Stimulated activated CD4-positive, alpha-beta T cell treated with anti-CD3 and anti-CD28 coated beads, Interleukin-15, amount 100 ng/mL, for 48 hours (primary cell): ENCODE results near the gene EIF3K.
"Not testable (repeated sequence)": the region's sequence is repeated elsewhere in the genome, so short reads cannot be mapped to it uniquely, and the experiment has no call there.

ENCODE experiments used
- DNase-seq, 2 donors: peaks; one replicate each; pipeline ENCODE4 v3.0.0-alpha.2; 2020; ENCODE audit warnings: low read depth in 2 of 2

Gene EIF3K

DNA sequence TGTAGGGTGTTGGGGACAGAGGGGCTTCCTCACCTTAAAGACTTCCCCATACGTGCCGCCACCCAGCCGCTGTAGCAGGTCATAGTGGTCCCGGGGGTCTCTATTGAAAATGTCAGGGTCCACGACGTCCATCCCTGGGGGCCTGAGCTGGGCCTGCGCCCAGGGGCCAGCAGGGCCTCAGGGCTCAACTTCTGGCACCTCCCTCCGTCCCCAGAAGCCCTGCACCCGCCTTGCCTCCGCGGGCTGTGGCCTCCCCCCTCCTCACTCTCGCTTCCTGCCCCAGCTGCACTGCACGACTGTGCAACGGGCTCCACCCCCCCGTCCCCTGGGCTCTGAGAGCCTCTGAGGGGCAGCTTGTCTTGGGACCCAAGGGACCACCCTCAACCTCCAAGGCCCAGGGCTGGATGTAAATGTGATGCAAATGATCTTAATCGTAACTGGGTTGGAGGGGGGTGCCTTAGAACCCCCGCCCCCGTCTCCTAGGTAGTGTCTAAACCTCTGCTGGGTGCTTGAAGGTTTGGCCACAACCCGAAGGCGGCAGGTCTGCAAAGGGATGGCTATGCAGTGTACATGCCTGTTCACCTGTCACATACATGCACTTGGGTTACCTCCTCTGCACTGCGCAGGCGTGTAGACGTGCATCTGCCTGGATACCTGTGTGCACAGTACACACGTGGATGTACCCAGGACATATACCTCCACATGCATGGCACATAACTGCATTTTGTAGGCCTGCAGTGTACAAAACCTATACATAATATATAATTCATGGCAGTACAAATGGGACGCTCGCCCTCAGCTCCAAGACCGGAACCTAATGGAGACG, 1.0 kb upstream of the EIF3K start, which contains the start of gene MAP4K1:
Gene MAP4K1, minus strand, starts transcription at position 190 of the 826 bp plus-strand sequence. Its CDS starts 58 bp downstream, at position 132.
- peak; percentile 62 to 64 for DNase-seq

DNA sequence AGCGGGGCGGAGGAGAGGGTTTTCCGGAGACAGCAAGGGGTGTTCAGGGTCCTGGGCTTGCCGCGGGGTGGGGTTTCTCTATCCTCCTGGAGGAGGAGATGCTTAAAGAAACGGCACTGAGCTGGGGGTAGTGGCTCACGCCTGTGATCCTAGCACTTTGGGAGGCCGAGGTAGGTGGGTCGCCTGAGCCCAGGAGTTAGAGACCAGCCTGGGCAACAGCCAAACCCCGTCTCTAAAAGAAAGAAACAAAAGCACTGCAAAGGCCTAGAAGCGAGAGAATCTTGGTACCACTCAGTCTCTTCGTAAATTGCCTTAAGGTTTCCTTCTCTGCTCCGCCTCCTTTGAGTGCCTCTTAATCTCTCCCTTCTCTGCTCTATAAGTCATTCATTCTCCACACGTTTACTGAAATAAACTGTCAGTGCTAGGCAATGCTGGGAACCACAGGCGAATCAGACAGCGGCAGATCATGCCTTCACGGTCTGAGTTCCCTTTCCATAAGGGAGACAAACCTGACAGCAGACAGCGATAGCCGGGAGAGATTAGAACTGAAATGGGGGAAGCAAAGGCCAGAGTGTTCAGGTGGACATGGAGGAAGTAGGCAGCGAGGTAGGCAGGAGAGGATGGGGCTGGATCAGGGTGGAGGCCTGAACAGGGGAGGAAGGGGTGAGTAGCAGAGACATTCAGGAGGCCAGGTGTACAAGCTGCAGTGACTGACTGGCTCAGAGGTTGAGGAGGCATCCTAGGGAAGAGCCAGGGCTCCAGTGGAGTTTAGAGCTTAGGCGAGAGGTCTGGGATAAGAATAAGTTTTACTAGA, 580 bp downstream of the EIF3K start:
- no peak for DNase-seq

DNA sequence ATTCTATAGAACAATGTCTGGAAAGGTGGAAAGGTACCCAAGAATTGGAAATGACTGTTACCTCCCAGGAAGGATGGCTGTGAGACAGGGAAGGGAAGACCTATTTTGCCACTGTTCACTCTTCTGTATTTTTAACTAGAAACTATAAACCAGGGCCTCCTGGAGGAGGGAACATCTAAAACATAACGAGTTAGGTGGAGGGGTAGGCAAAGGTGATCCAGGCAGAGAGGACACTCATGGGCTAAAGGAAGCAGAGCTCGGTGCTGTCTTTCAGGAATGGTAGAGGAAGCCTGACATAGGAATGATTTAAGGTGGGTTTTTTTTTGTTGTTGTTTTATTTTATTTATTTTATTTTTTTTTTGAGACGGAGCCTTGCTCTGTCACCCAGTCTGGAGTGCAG, 5.8 kb downstream of the EIF3K start:
- DNase-seq, result no peak

DNA sequence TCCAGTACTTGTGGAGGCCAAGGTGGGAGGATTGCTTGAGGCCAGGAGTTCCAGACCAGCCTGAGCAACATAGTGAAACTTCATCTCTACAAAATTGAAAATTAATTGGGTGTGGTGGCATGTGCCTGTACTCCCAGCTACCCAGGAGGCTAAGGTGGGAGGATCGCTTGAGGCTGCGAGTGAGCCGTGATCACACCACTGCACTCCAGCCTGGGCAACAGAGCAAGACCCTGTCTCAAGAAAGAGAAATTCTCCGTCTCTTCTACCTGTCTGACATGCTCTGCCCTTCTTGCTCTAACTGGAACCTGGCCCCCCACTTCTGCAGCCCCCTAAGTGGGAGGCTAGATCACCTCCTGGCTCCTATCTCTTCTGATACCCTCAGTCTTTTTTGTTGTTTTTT, 7.4 kb downstream of the EIF3K start:
- no peak for DNase-seq

DNA sequence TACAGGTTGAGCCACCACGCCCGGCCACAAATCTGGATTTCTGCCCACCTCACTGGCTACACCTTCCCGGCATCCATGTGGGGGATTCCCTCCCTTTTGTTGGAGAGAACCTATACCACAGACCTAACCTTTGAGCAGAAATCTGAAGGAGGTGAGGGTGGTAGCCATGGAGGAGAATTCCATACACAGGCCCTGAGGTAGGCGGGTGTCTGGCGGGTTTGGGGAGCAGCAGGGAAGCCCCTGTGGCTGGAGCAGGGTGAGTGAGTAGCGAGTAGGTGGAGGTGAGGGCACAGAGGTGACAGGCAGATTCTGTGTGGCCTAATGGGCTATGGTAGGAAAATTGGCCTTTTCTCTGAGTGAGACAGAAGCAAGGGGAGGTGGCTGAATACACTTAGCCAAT, 10.6 kb downstream of the EIF3K start:
- no peak for DNase-seq

DNA sequence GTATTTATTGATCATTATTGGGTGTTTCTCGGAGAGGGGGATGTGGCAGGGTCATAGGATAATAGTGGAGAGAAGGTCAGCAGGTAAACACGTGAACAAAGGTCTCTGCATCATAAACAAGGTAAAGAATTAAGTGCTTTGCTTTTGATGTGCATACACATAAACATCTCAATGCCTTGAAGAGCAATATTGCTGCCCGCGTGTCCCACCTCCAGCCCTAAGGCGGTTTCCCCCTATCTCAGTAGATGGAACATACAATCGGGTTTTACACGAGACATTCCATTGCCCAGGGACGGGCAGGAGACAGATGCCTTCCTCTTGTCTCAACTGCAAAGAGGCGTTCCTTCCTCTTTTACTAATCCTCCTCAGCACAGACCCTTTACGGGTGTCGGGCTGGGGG, 12.3 kb downstream of the EIF3K start:
- DNase-seq, result not testable (repeated sequence)

DNA sequence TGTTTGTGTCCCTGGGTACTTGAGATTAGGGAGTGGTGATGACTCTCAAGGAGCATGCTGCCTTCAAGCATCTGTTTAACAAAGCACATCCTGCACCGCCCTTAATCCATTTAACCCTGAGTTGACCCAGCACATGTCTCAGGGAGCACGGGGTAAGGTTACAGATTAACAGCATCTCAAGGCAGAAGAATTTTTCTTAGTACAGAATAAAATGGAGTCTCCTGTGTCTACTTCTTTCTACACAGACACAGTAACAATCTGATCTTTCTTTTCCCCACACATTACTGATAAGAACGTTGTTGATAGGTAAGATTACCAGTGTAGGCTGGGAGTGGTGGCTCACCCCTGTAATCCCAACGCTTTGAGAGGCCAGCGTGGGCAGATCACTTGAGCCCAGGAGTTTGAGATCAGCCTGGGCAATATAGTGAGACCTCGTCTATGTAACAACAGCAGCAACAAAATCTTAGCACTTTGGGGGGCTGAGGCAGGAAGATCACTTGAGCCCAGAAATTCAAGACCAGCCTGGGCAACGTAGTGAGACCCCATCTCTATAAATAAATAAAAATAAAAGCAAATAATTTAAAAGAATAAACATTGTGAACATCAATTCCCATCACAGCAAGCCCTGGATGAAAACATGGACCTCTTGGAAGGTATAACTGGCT, 13.0 kb downstream of the EIF3K start:
- DNase-seq, result not testable (repeated sequence)

DNA sequence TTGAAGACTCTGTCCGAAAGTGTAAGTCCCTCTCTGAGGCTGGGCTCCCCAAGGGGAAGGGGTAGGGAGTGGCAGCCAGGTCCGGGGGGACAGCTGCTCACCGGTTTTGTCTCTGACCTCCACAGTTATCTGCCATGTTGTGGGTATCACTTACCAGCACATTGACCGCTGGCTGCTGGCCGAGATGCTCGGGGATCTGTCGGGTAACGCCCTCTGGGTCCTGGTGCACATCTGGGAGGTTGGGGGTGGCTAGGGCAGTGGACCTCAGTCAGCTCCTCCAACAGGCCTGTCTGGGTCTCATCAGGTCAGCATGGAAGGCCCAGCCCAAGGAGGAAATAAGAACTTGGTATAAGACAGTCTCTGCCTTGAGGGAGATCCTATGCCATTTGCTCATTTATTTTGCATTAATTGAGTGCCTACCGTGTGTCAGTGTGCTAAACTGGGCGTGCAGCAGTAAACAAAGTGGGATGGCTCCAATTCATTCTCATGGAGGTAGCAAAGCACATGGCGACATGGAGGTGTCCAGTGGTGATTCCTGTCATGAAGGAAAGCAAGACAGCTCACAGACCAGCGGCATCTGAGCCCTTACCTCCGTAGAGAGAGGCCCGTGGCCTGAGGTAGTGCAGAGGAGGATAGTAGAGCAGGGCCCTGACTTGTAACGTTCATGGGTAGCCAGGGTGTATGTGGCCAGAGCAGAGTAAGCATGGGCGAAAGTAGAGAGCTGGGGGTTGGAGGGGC, 13.7 kb downstream of the EIF3K start:
- DNase-seq, result no peak

DNA sequence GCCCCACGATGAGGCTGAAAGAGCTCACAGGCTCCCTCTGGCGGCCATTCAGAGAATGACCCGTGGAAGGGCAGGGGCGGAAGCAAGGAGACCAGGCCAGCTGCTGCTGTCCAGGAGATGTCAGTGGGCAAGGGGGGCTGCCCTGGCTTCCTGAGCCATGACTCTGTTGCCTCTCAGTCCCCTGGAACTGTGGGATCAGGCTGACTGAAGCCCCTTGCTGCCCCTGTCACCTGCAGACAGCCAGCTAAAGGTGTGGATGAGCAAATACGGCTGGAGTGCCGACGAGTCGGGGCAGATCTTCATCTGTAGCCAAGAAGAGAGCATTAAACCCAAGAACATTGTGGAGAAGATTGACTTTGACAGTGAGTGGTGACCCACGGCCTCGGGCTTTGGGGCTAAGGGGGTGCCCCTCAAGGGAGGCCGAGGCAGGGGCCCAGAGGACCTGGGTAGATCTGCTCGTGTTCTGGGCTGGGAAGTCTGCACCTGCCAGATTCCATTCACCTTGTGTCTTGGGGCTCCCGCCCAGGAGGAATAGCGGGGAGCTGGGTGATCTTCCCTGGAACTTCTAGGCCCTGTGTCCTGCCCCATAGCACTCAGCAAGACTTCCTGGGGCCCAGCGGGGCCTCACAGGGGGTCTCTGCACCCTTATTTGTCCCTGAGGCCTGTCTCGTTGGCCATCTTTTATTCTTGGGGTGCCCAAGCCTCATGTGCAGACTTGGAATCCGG, 15.9 kb downstream of the EIF3K start:
- DNase-seq, result peak; percentile 44 to 63

DNA sequence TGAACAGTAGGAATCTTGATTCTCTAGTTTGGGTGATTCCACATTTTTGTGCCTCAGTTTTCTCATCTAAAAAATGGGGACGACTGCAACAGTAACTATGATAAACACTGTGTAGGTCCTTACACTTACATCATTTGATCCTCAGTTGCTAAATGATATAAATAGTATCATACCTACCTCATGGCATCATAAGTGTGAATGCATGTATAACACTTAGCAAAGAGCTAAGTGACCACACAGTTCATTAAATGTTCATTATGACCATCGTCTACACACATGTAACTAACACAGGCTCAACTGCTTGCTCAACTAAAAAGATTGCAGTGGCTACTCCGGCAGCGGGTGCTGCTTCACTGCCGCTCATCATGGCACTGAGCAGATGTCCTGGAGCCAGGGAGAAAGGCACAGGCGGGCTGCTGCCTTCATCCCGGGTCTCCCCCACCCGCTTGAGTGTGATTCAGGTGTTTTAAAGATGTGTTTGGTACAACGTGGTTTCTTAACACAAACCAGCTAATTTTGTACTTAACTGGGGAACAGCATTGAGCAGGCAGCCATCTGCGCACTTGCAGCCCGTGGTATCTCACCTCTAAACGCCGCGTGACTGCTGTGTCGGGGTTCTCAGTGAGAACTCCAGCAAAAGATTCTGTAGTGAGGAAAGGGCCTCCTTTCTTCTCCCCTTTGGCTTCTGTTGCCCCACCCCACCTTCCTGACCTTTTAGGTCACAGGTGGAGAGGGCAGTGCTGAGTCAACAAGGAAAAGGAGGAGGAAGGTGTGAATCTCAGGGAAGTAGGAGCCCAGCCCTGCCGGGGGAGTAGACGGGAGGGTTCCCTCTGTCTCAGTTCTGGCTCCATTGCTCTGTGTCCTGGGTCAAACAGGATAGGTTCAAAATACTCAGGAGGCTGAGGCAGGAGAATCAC, 16.8 kb downstream of the EIF3K start:
- DNase-seq, result no peak

DNA sequence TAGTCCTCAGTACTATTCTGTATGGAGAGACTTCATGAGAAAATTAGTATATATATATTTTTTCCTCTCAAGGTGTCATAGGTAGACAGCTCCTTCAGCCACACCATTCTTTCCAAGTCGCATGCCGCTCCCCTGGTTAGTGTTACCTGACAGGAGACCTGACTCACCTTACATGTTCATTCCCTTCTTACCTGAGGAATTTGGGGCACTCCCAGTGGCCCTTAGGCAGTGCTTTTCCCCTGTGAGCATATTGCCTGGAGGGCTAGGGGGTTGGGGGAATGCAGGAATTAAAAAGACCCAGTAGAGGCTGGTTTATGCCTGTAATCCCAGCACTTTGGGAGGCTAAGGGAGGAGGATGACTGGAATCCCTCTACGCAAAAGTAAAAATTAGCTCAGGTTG, 19.5 kb downstream of the EIF3K start:
- DNase-seq, result no peak

DNA sequence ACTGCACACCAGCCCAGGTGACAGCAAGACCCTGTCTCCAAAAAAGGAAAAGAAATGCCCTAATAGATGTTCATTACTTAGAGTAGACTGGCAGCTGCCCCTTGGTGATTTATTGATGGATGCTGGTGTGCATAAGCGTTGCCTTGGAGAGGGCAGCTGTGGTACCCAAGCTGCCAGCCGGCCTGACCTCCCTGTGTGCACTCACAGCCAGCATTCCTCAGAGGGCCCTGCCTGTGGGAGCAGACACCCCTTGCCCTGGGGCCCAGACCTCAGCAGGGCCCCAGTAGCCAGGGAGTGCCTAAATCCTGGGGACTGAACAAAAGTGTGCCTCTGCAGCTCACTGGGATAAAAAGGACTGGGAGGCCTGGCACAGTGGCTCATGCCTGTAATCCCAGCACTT, 20.7 kb downstream of the EIF3K start:
- DNase-seq, result no peak

DNA sequence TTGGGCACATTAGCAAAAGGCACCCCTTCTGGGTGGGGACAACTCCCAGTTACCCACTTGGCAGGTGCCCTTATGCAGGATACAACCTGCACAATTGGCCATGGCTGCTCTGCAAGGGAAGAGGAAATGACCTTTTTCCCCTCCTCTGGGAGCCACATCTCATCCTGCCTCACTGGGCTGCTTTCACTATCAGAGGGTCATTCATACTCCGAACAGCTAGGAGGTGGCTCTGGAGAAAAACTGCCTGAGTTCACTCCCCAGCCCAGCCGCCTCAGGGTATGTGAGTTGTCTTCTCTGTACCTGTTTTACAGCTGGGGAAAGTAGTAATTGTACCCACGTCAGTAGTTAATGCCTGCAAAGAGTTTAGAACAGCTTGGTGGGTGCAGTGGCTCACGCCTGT, 21.4 kb downstream of the EIF3K start:
- no peak for DNase-seq

DNA sequence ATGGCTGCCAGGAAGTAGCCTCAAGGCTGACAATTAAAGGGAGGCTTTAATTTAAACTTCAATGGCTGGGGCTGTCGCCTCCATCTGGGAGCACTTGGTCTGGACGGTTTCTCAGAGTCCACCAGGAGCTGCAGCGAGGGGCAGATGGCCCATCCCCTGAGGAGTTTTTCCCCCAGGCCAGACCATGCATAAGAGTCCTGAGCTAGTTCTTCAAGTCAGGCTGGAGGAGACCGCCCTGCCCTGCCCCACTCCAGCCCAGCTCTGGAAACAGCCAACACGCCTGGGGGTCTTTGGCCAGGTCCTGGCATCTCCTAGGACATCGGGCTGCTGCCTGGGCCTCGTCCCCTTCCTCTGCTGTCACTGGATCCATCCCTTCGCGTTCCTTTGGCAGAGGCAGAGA, 23.2 kb downstream of the EIF3K start:
- DNase-seq, result no peak

DNA sequence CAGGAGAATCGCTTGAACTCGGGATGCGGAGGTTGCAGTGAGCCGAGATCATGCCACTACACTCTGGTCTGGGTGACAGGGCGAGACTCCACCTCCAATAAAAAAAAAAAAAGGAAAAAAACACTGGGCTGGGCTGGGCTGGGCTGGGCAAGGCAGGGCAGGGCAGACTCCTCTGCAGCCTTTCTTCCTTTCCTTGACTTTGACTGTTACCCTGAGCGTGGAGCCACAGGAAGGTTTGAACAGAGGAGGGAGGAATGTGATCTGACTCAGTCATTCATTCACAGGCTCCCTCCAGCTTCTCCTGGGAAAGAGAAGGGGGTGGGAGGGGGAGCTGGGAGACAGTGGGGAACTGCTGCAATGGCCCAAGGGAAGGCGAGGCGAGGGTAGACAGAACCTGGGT, 25.7 kb downstream of the EIF3K start:
- DNase-seq, result no peak

DNA sequence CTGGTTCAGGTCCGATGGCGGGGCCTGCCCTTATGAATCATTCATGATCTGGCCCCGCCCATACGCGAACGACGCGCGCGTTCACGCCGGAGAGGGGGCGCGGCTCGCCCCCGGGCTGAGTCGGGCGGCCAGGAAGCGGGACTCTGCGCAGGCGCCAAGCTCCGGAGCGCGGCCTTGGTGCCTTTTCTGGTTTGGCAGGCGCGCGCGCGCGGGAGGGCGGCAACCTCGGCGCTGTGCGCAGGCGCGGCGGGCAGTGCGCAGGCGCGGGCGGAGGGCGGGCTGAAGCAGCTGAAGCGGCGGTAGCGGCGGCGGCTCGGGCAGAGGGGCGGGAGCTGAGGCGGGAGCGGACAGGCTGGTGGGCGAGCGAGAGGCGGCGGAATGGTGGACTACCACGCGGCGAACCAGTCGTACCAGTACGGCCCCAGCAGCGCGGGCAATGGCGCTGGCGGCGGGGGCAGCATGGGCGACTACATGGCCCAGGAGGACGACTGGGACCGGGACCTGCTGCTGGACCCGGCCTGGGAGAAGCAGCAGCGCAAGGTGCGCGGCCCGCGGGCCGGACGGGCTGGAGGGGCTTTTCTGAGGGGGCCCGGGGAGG, 28.5 kb downstream of the EIF3K start, which contains the start of gene ACTN4:
Gene ACTN4, plus strand, starts transcription at position 282 of the 598 bp plus-strand sequence. Its CDS starts 97 bp downstream, at position 379.
- peak; percentile 98 to 100 for DNase-seq

DNA sequence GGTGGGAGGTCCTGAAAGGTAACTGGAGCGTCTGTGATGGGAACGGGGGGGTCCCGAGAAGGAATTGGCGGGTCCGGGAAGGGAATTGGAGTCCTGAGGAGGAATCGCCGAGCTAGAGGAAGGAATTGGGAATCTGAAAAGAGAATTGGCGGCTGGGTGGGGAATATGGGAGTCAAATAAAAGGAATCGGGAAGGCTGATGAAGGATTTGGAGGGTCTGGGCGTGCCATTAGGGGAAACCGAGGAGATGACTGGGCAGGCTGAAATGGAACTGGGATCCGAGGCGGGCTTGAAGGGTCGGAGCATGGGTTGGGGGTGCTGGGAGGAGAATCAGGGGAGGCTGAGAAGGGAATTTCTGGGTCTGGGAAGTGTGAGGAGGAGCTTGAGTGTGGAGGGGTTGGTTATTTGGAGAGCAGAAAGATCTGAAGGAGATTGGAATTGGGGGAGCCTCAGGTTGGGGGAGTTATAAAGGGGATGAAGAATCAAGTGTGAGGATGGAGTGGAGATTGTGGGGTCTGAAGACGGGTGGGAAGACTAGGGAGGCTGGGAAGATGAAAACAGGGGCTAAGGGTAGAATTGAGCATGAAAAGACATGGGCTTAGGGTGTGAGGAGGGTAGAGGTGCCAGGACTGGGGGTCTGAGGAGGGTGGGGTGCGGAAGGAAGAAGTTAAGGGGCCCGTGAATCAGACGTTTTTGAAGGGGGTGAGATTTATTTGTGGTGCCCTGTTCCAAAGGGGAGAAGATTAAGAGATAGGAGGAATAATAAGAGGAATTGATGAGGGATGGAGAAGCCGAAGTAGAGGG, 29.2 kb downstream of the EIF3K start:
- DNase-seq, result no peak

DNA sequence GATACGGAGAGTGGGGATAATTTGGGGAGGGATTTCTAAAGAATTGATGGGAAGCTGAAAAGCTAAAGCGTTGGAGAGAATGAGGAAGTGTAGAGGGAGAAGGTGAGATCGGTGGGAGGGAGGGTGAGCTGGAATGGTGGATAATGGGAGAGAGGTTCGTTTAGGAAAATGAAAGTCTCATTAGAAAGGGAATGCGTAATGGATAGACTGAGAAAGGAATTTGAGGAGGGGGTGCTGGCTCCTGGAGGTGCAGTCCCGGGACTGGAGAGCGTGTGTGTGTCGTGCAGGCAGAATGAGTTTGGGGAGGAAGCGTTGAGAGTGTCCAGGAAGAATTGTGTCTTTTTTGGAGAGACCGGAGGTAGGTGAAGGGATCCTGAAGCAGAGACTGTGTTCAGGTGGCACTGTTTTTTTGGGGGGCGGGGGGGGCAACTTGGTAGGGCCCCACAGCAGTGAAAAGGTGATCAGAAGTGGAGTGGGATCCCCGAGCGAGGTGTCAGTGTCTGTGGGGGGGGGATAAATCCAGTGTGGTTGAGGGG, 29.8 kb downstream of the EIF3K start:
- no peak for DNase-seq
